HUES48 (cell line): ENCODE data around the gene TRIML2.

Source experiments
- H3K27ac ChIP-seq: one replicate; pipeline ENCODE4 v1.7.0; 2013; ENCODE audit warnings: low read depth, low read length, inconsistent platforms
- H3K27me3 ChIP-seq: 2 replicates; pipeline ENCODE4 v1.6.1; 2013; ENCODE audit warnings: mild to moderate bottlenecking, low read length; ENCODE audit not compliant: control insufficient read depth, insufficient read depth
- H3K36me3 ChIP-seq: 2 replicates; pipeline ENCODE4 v1.6.1; 2013; ENCODE audit warnings: low read length; ENCODE audit not compliant: control insufficient read depth, insufficient read depth
- H3K4me1 ChIP-seq: 2 replicates; pipeline ENCODE4 v1.6.1; 2013; ENCODE audit warnings: mild to moderate bottlenecking, low read length; ENCODE audit not compliant: control insufficient read depth, insufficient read depth
- H3K4me3 ChIP-seq: 2 replicates; pipeline ENCODE4 v1.5.1; 2013; ENCODE audit warnings: mild to moderate bottlenecking, low read depth, low read length
- H3K9ac ChIP-seq: 2 replicates; pipeline ENCODE4 v1.6.1; 2013; ENCODE audit warnings: mild to moderate bottlenecking, low read depth, low read length, moderate library complexity
- H3K9me3 ChIP-seq: 2 replicates; pipeline ENCODE4 v1.6.1; 2013; ENCODE audit warnings: low read length; ENCODE audit not compliant: control insufficient read depth, insufficient read depth

TRIML2 gene

DNA sequence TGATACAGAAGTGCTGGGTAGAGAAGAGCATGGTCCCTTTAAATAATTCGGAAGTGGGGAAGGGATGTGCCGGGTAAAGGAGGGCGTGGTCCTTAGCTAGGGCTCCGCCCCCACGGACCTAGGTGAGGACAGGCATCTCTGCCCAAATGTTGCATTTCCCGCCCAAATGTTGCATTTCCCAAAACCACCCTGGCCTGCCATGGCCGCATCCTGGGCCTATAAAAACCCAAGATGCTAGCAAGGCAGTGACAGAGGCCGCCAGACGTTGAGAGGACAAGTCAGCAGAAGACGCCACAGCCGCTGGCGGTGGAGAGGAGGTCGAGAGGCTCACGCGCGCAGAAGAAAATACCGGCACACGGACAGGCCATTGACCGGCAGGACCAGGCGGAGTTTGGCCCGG lies 67.7 kb downstream of the TRIML2 start:
- Histone ChIP-seq H3K27me3 (no peaks in the 10 kb centered on the region), H3K27ac (no peak overlapping the region), H3K4me1 (peaks cover 14% of the 10 kb centered on the region), H3K9me3 (no peaks in the 10 kb centered on the region), H3K36me3 (no peaks in the 10 kb centered on the region), H3K9ac (no peak overlapping the region), H3K4me3 (no peak overlapping the region)
